Measurements from ENCODE around the gene DLG2. TPM values are rescaled to one million over a fixed set of nuclear protein-coding genes. Genes with fewer than 3 reads are reported as not detected.

DLG2 gene
- polyA plus RNA-seq, 3 donors, result 0.24 to 0.39 TPM; not detected in 1

DNA sequence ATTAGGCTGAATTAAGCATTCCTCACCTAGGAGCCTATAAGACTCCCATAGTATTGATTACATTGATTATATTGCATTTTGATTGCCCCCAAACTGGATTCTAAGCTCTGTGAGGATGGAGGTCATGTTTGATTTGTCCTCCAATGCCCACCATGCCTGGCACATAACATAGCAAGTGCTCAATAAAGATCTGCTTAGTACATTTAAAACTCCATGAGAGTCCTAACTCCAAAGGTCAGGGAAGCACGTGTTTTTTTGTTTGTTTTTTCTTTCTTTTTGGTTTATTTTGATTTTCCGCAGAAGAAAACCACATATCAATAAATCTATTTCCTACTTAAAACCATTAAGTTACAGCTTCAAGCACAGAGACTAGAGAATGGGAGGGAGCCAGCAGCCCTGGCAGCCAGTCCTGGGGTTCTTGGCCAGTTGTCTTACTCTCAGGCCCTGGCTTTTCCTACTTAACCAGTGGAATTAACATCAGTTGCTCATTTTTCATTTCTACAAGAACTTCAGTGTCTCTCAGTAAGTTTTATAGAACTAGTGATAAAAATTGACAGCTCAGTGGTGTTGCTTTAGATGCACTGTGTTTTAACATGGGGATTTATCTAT is 1911.1 kb downstream of the DLG2 start:
- Histone ChIP-seq H3K79me2 (ENCODE audit: insufficient read depth, low read length) (no peaks in the 10 kb centered on the region), H3K9ac (ENCODE audit: insufficient read depth, low read length, poor library complexity, severe bottlenecking) (no peak overlapping the region), H3K27ac (ENCODE audit: low read depth in 1 of 2, low read length in 2 of 2) (no peak overlapping the region), H3K4me2 (replicated peaks; ENCODE audit: extremely low read depth, low read length, poor library complexity, severe bottlenecking) (no peak overlapping the region), H3K9me3 (replicated peaks in 1 of 2; ENCODE audit: control insufficient read depth in 1 of 2, insufficient read depth in 1 of 2, low read length in 2 of 2) (no peaks in the 10 kb centered on the region), H3K36me3 (replicated peaks in 1 of 2; ENCODE audit: control insufficient read depth in 1 of 2, insufficient read depth in 2 of 2, low read length in 2 of 2) (no peaks in the 10 kb centered on the region), H3K27me3 (ENCODE audit: control insufficient read depth in 2 of 2, insufficient read depth in 2 of 2, low read length in 2 of 2) (no peaks in the 10 kb centered on the region), H3K4me3 (replicated peaks in 1 of 3; ENCODE audit: low read depth in 2 of 3, low read length in 3 of 3) (no peak overlapping the region), H3K4me1 (ENCODE audit: control insufficient read depth in 1 of 2, insufficient read depth in 2 of 2, low read length in 2 of 2) (no peaks in the 10 kb centered on the region), H2AFZ (ENCODE audit: insufficient read depth, low read depth, low read length, poor library complexity, severe bottlenecking) (no peak overlapping the region), H4K20me1 (ENCODE audit: insufficient read depth, low read length) (no peaks in the 10 kb centered on the region)
- intact Hi-C loops (cut with micrococcal nuclease), result no loop called here
- TF ChIP-seq CTCF (IDR thresholded peaks at IDR 0.05), result no peak
- Mint-ChIP-seq H3K4me1 (no peaks in the 10 kb centered on the region), H3K27me3 (ENCODE audit: low read depth in 3 of 3) (peaks cover 0 to 5% (median 0%) of the 10 kb centered on the region in 3 donors), H3K36me3 (no peaks in the 10 kb centered on the region), H3K4me3 (no peak overlapping the region), H3K27ac (no peak overlapping the region), H3K9me3 (peaks cover 0 to 2% (median 0%) of the 10 kb centered on the region in 7 donors)
- WGBS (ENCODE audit: insufficient coverage), result no CpG with 5 or more reads among the region's 2 CpGs
- DNase-seq, result no peak

- WGBS (ENCODE audit: insufficient coverage), result 69% methylated on average over 2 of the region's 2 CpGs
- intact Hi-C loops (cut with micrococcal nuclease), result no loop called here
- no peaks in the 10 kb centered on the region for H3K27me3 ChIP-seq (ENCODE audit: control insufficient read depth in 2 of 2, insufficient read depth in 2 of 2, low read length in 2 of 2)
Measured at GRCh38 chr11:83713708-83714107, 1913.4 kb downstream of the DLG2 start.

More at GRCh38 chr11:83713708-83714107, 1913.4 kb downstream of the DLG2 start:
- Histone ChIP-seq H3K9ac (ENCODE audit: insufficient read depth, low read length, poor library complexity, severe bottlenecking) (no peak overlapping the region), H3K9me3 (replicated peaks in 1 of 2; ENCODE audit: control insufficient read depth in 1 of 2, insufficient read depth in 1 of 2, low read length in 2 of 2) (no peaks in the 10 kb centered on the region), H4K20me1 (ENCODE audit: insufficient read depth, low read length) (no peaks in the 10 kb centered on the region), H3K4me3 (replicated peaks in 1 of 3; ENCODE audit: low read depth in 2 of 3, low read length in 3 of 3) (no peak overlapping the region), H3K36me3 (replicated peaks in 1 of 2; ENCODE audit: control insufficient read depth in 1 of 2, insufficient read depth in 2 of 2, low read length in 2 of 2) (no peaks in the 10 kb centered on the region), H3K79me2 (ENCODE audit: insufficient read depth, low read length) (no peaks in the 10 kb centered on the region), H3K27ac (ENCODE audit: low read depth in 1 of 2, low read length in 2 of 2) (no peak overlapping the region), H3K4me2 (replicated peaks; ENCODE audit: extremely low read depth, low read length, poor library complexity, severe bottlenecking) (no peak overlapping the region), H3K4me1 (ENCODE audit: control insufficient read depth in 1 of 2, insufficient read depth in 2 of 2, low read length in 2 of 2) (no peaks in the 10 kb centered on the region), H2AFZ (ENCODE audit: insufficient read depth, low read depth, low read length, poor library complexity, severe bottlenecking) (no peak overlapping the region)
- peaks cover 0 to 5% (median 1%) of the 10 kb centered on the region in 7 donors for H3K9me3 Mint-ChIP-seq
- H3K36me3 Mint-ChIP-seq, result no peaks in the 10 kb centered on the region
- no peaks in the 10 kb centered on the region for H3K4me1 Mint-ChIP-seq
- H3K27ac Mint-ChIP-seq, result no peak overlapping the region
- DNase-seq, result no peak
- TF ChIP-seq CTCF (IDR thresholded peaks at IDR 0.05), result no peak
- H3K27me3 Mint-ChIP-seq (ENCODE audit: low read depth in 3 of 3), result peaks cover 0 to 2% (median 0%) of the 10 kb centered on the region in 3 donors
- no peak overlapping the region for H3K4me3 Mint-ChIP-seq

All from CD14-positive monocyte (primary cell).